ENCODE data around the gene VCP.

DNA sequence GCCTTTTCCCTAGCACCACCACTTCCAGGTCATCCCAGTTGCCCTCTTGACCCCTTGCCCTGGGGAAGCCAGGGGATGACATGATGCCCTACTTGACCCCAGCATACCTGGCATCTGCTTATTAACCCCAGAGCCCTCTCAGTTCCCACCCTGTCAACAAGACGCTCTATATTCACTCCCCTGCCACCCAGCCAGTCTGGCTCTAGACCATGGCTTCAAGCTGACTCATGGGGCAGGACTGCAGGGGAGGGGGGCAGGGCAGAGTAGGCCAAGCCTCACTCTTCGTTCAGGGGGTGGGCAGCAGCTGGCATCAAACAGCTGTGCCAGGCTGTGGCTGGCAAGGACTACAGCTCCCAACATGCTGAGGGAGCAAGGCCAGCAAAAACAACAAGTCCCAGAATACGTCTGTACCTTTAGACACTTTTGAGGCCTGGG is 37.9 kb upstream of the VCP start:
- TF ChIP-seq GTF2A2 (tag; IDR thresholded peaks at IDR 0.05) (no peak), SRF (CRISPR knock-in tag; IDR thresholded peaks at IDR 0.05) (no peak)

Measured in K562 (cell line).